ES-I3 (cell line): ENCODE data around the gene RAB11FIP4.
A peak's percentile ranks its signal among the peaks of the same experiment; 100 is the strongest.

Experiments used
- H3K36me3 ChIP-seq: 2 replicates; pipeline ENCODE4 v1.6.1; 2013; ENCODE audit warnings: mild to moderate bottlenecking, low read length, control low read depth, moderate library complexity; ENCODE audit not compliant: insufficient read depth
- H3K4me1 ChIP-seq: 2 replicates; pipeline ENCODE4 v1.6.1; 2013; ENCODE audit warnings: mild to moderate bottlenecking, control low read depth, low read length; ENCODE audit not compliant: insufficient read depth
- H3K9ac ChIP-seq: 2 replicates; pipeline ENCODE4 v1.6.1; 2013; ENCODE audit warnings: low read depth, mild to moderate bottlenecking, low read length, moderate library complexity
- H3K9me3 ChIP-seq: 2 replicates; pipeline ENCODE4 v1.6.1; 2013; ENCODE audit warnings: mild to moderate bottlenecking, low read length, moderate library complexity; ENCODE audit not compliant: control insufficient read depth, insufficient read depth

The RAB11FIP4 gene

GRCh38 chr17:31412511-31412910 lies 21.0 kb downstream of the RAB11FIP4 start:
- H3K9me3 ChIP-seq = no peaks in the 10 kb centered on the region
- no peaks in the 10 kb centered on the region for H3K36me3 ChIP-seq
- 0 out of 2 replicates have a peak, but pooled peaks cover 5% of the 10 kb centered on the region for H3K4me1 ChIP-seq
- no peak overlapping the region for H3K9ac ChIP-seq

DNA sequence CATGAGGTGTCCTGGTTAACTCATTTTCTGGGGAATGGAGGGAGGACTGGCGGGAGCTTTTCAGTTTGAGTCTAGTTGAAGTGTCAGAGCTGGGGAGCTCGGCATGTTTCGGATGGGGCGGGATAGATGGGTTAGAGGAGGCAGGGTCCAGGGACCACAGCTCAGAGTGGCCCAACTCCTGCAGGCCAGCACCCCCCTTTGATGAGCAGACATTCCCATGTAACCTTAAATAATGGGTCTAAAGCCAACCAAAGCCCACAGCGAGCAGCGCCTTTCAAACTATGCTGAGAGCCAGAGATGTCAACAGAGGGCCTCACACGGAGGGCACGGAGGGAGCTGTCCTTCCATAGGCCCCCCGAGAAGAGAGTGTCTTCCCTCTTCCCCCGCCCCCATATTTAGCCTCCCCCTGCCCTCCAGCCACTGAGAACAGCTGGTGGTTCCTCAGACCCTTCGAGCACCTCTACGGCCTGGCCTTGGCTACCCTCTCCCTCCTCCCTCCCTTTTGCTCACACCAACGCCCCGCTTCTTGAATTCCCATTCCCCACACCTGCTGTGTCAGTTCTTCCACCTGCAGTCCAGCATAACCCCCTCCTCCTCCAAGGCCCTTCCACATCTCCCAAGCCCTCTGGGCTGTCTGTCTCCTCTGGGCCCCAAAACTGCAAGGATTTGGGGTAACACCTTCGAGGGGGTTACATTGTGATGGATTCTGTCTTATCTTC lies 21.8 kb downstream of the RAB11FIP4 start:
- H3K9ac ChIP-seq = no peak overlapping the region
- H3K36me3 ChIP-seq = no peaks in the 10 kb centered on the region
- no peaks in the 10 kb centered on the region for H3K9me3 ChIP-seq
- 0 out of 2 replicates have a peak, but pooled peaks cover 5% of the 10 kb centered on the region for H3K4me1 ChIP-seq

GRCh38 chr17:31413874-31414549 lies 22.5 kb downstream of the RAB11FIP4 start:
- Histone ChIP-seq H3K4me1 (peaks cover 7% of the 10 kb centered on the region), H3K9me3 (no peaks in the 10 kb centered on the region), H3K36me3 (no peaks in the 10 kb centered on the region), H3K9ac (peak overlapping the region; percentile 34; the same call in 1 of the 2 replicates)

DNA sequence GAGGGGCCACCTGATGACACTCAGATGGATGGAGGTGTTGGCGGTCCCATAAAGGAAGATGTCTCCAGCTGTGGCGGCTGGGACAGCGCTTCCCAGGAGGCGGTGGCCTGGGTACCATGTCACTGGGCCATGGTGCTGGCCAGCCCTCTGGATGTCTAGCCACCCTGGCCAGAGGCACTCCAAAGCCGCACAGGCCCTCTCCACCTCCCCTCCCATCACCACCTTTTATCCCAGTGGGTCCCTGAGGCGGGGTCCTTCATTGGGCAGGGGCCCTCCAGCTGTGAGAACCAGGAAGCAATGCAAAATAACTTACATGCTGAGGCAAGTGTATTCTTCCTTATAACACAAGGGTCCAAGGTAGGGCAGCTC lies 23.1 kb downstream of the RAB11FIP4 start:
- Histone ChIP-seq H3K4me1 (peaks cover 10% of the 10 kb centered on the region), H3K9ac (peak overlapping the region; percentile 34; the same call in 1 of the 2 replicates), H3K36me3 (no peaks in the 10 kb centered on the region), H3K9me3 (no peaks in the 10 kb centered on the region)

DNA sequence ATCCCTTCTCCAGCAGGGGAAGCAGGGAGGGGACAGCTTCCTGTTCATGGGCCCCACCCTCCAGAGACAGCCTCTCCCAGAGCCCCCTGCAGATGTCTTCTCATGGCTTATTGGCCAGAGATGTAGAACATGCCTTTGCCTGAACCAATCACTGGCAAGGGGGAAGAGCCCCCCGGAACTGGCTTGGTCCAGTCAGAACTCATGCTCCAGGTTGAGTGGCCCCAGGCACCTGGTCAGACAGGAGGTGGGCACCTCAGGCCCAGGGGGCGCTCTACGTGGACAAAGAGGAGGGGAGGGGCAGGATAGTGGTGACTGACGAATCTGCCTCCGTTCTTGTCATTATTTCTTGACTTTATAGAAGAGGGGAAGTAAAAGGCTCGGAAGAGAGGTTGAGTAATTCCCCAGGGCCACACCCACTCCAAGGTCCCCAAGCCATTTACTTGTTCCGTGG lies 23.6 kb downstream of the RAB11FIP4 start:
- Histone ChIP-seq H3K9ac (peak overlapping the region; percentile 34; the same call in 1 of the 2 replicates), H3K4me1 (peaks cover 10% of the 10 kb centered on the region), H3K36me3 (no peaks in the 10 kb centered on the region), H3K9me3 (no peaks in the 10 kb centered on the region)

DNA sequence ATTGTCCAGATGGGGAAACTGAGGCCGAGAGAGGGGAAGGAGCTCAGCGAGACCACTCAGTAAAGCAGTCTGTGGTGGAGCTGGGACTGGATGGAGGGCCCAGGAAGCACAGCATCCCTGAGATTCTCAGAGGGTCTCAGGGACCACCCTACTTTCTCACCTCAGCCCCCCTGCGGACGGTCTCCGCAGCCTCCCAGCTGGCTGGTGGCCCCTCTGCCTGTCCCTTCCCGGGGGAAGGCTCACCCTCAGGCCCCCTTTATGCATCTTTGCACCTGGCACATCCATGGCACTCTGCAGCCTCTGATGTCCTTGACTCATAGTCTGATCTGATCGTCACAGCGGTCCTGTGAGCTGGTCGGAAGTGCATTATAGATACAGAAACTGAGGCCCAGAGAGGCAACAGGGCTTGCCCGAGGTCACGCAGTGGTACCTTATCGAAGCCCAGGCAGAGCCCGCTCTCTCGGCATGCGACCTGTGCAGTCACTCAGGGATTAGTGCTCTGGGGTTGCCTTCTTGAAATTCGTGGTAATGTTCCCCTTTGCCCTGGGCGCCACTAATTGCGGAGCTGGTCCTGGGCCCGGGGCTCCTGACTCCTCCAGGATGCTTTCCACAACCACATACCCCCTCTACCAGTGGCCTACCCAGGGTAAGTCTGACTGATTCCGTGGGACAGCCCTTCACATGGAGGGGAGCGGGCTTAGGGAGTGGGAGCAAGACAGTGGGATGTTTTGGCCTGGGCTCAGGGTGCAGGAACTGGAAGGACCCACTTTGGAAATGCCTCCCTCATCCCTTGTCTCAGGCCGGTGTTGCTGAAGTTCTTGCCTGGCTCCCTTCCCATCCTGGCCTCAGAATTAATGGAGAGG lies 24.4 kb downstream of the RAB11FIP4 start:
- Histone ChIP-seq H3K9me3 (no peaks in the 10 kb centered on the region), H3K4me1 (peaks cover 10% of the 10 kb centered on the region), H3K9ac (no peak overlapping the region), H3K36me3 (no peaks in the 10 kb centered on the region)

- H3K9ac ChIP-seq = no peak overlapping the region
- peaks cover 10% of the 10 kb centered on the region for H3K4me1 ChIP-seq
- no peaks in the 10 kb centered on the region for H3K36me3 ChIP-seq
- H3K9me3 ChIP-seq = no peaks in the 10 kb centered on the region
Measured at GRCh38 chr17:31416503-31416923, 25.0 kb downstream of the RAB11FIP4 start.

GRCh38 chr17:31417051-31417792 lies 25.7 kb downstream of the RAB11FIP4 start:
- Histone ChIP-seq H3K9ac (no peak overlapping the region), H3K9me3 (no peaks in the 10 kb centered on the region), H3K36me3 (no peaks in the 10 kb centered on the region), H3K4me1 (peaks cover 10% of the 10 kb centered on the region)

DNA sequence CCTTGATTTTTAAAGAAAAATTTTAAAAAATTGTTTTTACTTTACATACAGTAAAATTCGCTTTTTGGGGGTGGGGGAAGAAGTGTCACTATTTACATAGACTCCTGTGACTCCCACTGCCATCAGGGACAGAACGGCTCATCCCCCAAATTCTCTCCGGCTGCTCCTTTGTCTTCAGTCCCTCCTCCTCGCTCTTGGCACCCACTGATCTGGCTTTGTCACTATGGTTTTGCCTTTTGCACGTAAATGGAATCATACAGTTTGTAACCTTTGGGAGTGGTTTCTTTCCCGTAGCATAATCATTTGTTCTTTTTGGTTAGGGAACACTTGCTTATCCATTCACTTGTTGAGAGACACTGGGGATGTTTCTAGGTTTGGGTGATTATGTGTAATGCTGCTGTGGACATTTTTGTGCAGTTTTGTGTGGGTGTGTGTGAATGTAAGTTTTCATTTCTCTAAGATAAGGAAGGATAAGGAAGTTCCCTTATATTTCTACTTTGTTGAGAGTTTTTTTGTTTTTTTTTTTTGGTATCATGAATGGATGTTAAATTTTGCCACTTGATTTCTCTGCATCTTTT lies 27.4 kb downstream of the RAB11FIP4 start:
- Histone ChIP-seq H3K9ac (no peak overlapping the region), H3K36me3 (no peaks in the 10 kb centered on the region)

DNA sequence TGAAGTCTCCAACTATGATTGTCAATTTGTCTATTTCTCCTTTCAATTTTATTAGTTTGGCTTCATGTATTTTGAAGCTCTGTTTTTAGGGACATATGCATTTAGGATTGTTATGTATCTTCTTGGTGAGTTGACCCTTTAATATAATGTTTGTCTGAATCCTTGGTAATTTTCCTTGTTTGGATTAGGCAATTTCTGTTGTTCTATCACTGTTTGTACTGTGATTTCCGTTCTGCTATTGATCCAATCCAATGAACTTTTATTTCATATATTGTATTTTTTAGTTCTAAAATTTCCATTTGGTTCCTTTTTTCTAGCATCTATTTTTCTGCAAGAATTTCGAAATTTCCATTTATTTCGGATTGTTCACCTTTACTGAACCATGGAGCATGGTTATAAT lies 31.0 kb downstream of the RAB11FIP4 start:
- no peaks in the 10 kb centered on the region for H3K9me3 ChIP-seq
- H3K4me1 ChIP-seq = peaks cover 9% of the 10 kb centered on the region
- no peaks in the 10 kb centered on the region for H3K36me3 ChIP-seq
- no peak overlapping the region for H3K9ac ChIP-seq

More for the DNA sequence above, 27.4 kb downstream of the RAB11FIP4 start:
- Histone ChIP-seq H3K9me3 (no peaks in the 10 kb centered on the region), H3K4me1 (peaks cover 5% of the 10 kb centered on the region)

GRCh38 chr17:31424944-31425281 lies 33.4 kb downstream of the RAB11FIP4 start:
- H3K36me3 ChIP-seq = no peaks in the 10 kb centered on the region
- no peaks in the 10 kb centered on the region for H3K9me3 ChIP-seq
- H3K4me1 ChIP-seq = peaks cover 3% of the 10 kb centered on the region; the same call in 1 of the 2 replicates
- H3K9ac ChIP-seq = no peak overlapping the region

GRCh38 chr17:31425282-31426040 lies 34.0 kb downstream of the RAB11FIP4 start:
- Histone ChIP-seq H3K9ac (no peak overlapping the region), H3K36me3 (no peaks in the 10 kb centered on the region), H3K9me3 (no peaks in the 10 kb centered on the region), H3K4me1 (peaks cover 3% of the 10 kb centered on the region; the same call in 1 of the 2 replicates)

GRCh38 chr17:31427684-31428083 lies 36.2 kb downstream of the RAB11FIP4 start:
- peaks cover 8% of the 10 kb centered on the region; the same call in 1 of the 2 replicates for H3K4me1 ChIP-seq
- no peak overlapping the region for H3K9ac ChIP-seq
- no peaks in the 10 kb centered on the region for H3K9me3 ChIP-seq
- no peaks in the 10 kb centered on the region for H3K36me3 ChIP-seq
